Measurements from ENCODE around the gene TMEM170B.

TMEM170B gene

GRCh38 chr6:11616200-11616611 is 78.7 kb downstream of the TMEM170B start:
- no peak for DNase-seq

- DNase-seq: no peak
Measured at GRCh38 chr6:11618533-11618932, 81.0 kb downstream of the TMEM170B start.

GRCh38 chr6:11621119-11621518 is 83.6 kb downstream of the TMEM170B start:
- DNase-seq: no peak

- no peak for DNase-seq
Measured at GRCh38 chr6:11622156-11622555, 84.6 kb downstream of the TMEM170B start.

- no peak for DNase-seq
Measured at GRCh38 chr6:11623272-11623671, 85.7 kb downstream of the TMEM170B start.

- no peak for DNase-seq
Measured at GRCh38 chr6:11625302-11625701, 87.8 kb downstream of the TMEM170B start.

- DNase-seq: peak in 1 of 4 experiments; percentile 37
Measured at GRCh38 chr6:11626356-11626755, 88.8 kb downstream of the TMEM170B start.

- DNase-seq: peak in 1 of 4 experiments; percentile 9
Measured at GRCh38 chr6:11628562-11628961, 91.0 kb downstream of the TMEM170B start.

GRCh38 chr6:11631008-11631407 is 93.5 kb downstream of the TMEM170B start:
- DNase-seq: no peak

- no peak for DNase-seq
Measured at GRCh38 chr6:11631539-11631938, 94.0 kb downstream of the TMEM170B start.

- no peak for DNase-seq
Measured at GRCh38 chr6:11632231-11632630, 94.7 kb downstream of the TMEM170B start.

- no peak for DNase-seq
Measured at GRCh38 chr6:11632795-11633511, 95.4 kb downstream of the TMEM170B start.
